MM.1S (cell line): ENCODE results near the gene SCAANT1.

Source experiments
- EZH2 ChIP-seq: fragments of 300-600 bp; sonication (generic); optimal IDR thresholded peaks from 2 replicates; pipeline ENCODE3; 2017; ENCODE audit warnings: low read depth, mild to moderate bottlenecking, antibody characterized with exemption, low read length, mixed read lengths
- TF ChIP-seq, protein P1 (sequence below): fragments of 300-600 bp; sonication (generic); IDR thresholded peaks from 2 replicates; pipeline ENCODE4 v1.5.1; 2016; ENCODE audit warnings: antibody characterized with exemption, low read length, mixed read lengths

DNA sequence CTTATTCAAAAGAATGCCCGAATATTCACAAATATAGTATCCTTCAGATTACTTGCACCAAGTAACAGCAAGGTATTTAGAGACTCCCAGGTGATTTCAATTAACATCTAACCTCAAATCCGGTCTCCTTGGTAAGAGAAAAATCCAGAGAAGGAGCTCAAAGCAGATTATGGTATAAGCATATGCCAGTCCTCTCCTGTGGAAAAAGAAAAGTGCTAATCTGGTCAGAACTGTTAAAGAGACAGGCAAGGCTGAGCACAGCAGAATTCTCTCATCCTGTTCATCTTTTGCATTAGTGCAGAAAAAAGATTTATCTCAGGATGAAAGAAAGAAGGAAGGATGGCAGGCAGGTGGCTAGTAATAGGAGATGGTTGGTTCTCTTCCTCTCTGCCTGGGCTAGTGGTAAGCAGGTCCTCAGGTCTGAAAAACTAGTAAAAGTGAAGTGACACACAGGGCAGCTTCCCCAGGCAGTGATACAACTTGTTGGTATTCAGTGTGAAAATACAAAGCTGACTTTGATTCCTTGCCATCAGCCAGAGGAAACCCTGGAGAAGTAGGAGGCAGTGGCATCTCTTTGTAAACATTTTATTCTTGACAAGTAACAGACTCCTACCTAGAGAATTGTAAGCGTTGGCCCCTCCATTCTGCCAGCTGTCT lies 34.3 kb downstream of the SCAANT1 start:
- TF ChIP-seq, protein P1, sequence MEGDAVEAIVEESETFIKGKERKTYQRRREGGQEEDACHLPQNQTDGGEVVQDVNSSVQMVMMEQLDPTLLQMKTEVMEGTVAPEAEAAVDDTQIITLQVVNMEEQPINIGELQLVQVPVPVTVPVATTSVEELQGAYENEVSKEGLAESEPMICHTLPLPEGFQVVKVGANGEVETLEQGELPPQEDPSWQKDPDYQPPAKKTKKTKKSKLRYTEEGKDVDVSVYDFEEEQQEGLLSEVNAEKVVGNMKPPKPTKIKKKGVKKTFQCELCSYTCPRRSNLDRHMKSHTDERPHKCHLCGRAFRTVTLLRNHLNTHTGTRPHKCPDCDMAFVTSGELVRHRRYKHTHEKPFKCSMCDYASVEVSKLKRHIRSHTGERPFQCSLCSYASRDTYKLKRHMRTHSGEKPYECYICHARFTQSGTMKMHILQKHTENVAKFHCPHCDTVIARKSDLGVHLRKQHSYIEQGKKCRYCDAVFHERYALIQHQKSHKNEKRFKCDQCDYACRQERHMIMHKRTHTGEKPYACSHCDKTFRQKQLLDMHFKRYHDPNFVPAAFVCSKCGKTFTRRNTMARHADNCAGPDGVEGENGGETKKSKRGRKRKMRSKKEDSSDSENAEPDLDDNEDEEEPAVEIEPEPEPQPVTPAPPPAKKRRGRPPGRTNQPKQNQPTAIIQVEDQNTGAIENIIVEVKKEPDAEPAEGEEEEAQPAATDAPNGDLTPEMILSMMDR = no peak
- TF ChIP-seq EZH2 = no peak
